Measurements from ENCODE around the gene AGPAT3.

DNA sequence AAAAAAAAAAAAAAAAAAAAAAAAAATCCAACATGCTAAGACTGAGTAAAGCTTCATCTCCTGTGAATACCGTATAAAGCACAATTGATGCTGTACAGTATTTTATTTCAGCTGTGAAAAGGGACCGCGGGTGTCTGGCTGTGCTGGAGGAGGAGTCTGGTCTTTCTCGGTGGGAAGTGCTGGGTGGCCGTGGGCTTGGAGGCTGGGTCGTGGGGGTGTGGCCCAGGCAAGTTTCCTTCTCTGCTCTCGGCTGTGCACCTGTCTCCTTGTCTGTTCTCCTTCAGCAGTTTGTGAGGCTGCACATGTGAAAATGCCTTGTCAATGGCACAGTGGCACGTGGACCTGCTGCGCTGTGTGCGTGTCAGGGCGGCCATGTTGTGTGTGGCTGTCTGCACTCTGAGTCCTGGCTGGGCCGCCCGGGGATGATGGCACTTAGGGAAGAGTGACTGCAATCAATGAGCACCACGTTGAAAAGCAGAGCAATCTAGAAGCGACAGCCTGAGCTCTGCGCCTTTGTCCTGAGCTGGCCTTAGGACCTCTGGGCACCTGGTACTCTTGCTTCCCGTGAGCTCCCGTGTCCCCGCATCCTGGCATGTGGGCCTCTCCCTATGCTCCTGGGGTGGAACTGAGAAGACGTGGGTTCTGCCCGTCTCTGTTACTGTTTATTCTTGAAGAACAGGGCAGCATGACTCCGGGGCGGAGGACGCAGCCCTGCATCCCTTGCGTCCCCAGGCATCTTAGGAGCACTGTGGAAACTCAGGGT lies 14.5 kb downstream of the AGPAT3 start:
- TF ChIP-seq, protein P1, sequence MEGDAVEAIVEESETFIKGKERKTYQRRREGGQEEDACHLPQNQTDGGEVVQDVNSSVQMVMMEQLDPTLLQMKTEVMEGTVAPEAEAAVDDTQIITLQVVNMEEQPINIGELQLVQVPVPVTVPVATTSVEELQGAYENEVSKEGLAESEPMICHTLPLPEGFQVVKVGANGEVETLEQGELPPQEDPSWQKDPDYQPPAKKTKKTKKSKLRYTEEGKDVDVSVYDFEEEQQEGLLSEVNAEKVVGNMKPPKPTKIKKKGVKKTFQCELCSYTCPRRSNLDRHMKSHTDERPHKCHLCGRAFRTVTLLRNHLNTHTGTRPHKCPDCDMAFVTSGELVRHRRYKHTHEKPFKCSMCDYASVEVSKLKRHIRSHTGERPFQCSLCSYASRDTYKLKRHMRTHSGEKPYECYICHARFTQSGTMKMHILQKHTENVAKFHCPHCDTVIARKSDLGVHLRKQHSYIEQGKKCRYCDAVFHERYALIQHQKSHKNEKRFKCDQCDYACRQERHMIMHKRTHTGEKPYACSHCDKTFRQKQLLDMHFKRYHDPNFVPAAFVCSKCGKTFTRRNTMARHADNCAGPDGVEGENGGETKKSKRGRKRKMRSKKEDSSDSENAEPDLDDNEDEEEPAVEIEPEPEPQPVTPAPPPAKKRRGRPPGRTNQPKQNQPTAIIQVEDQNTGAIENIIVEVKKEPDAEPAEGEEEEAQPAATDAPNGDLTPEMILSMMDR (IDR thresholded peaks at IDR 0.05) = no peak
- no peak for TF ChIP-seq POLR2A (IDR thresholded peaks at IDR 0.05)

Data from right lobe of liver (tissue), 4 donors.